HepG2 (cell line): Measurements from ENCODE around the gene COQ5. TPM values are rescaled to one million over a fixed set of nuclear protein-coding genes. Genes with fewer than 3 reads are reported as not detected.

Source experiments
- ASH2L ChIP-seq: fragments of 300-600, 200-600 bp; sonication (generic); IDR thresholded peaks from 2 replicates; pipeline ENCODE4 v1.7.0; 2017; ENCODE audit warnings: low read depth, mild to moderate bottlenecking, moderate library complexity, mixed read lengths, low read length; ENCODE audit not compliant: insufficient read length
- FOXM1 ChIP-seq: sonication (generic); formaldehyde crosslinking; IDR thresholded peaks from 2 replicates; pipeline ENCODE4 v1.5.0; 2020; ENCODE audit warnings: missing genetic modification reagents
- HIVEP1 ChIP-seq: sonication (generic); formaldehyde crosslinking; IDR thresholded peaks from 2 replicates; pipeline ENCODE4 v1.4.0; 2020; ENCODE audit warnings: mild to moderate bottlenecking, missing genetic modification reagents
- HNRNPLL ChIP-seq: fragments of 200-400 bp; formaldehyde crosslinking; IDR thresholded peaks from 2 replicates; pipeline ENCODE4 v1.6.1; 2017; ENCODE audit warnings: mild to moderate bottlenecking, low read depth, low read length; ENCODE audit not compliant: poor library complexity, severe bottlenecking
- MBD4 ChIP-seq: IDR thresholded peaks from 2 replicates; pipeline ENCODE4 v1.6.1; 2012; ENCODE audit warnings: low read length, inconsistent platforms, borderline replicate concordance
- PHF5A ChIP-seq: IDR thresholded peaks from one replicate; pipeline ENCODE4 v1.6.1; 2018; ENCODE audit warnings: low read depth, missing genetic modification reagents; ENCODE audit not compliant: unreplicated experiment
- POLR2AphosphoS5 ChIP-seq: IDR thresholded peaks from 2 replicates; pipeline ENCODE4 v1.6.1; 2012; ENCODE audit warnings: low read depth, low read length
- RFX5 ChIP-seq: IDR thresholded peaks from 2 replicates; pipeline ENCODE4 v1.6.1; 2011; ENCODE audit warnings: low read depth, low read length, improper control_type of control experiment
- TCF7L2 ChIP-seq: IDR thresholded peaks from 2 replicates; pipeline ENCODE4 v1.6.1; 2011; ENCODE audit warnings: mild to moderate bottlenecking, low read depth, low read length, moderate library complexity
- ZBTB8A ChIP-seq: sonication (generic); formaldehyde crosslinking; IDR thresholded peaks from 2 replicates; pipeline ENCODE4 v1.4.0; 2020; ENCODE audit warnings: mild to moderate bottlenecking, low read depth, missing genetic modification reagents, borderline replicate concordance
- ZFP36 ChIP-seq: fragments of 150-350 bp; IDR thresholded peaks from 2 replicates; pipeline ENCODE4 v1.6.1; 2018; ENCODE audit warnings: borderline replicate concordance, low read length, low read depth; ENCODE audit not compliant: partially characterized antibody
- ZNF12 ChIP-seq: sonication (generic); formaldehyde crosslinking; IDR thresholded peaks from 2 replicates; pipeline ENCODE4 v1.5.0; 2020; ENCODE audit warnings: missing genetic modification reagents
- ZNF136 ChIP-seq: sonication (generic); formaldehyde crosslinking; IDR thresholded peaks from 2 replicates; pipeline ENCODE4 v1.8.1; 2022; ENCODE audit warnings: low read depth, mild to moderate bottlenecking, moderate library complexity, missing genetic modification reagents
- ZNF260 ChIP-seq: sonication (generic); formaldehyde crosslinking; IDR thresholded peaks from 2 replicates; pipeline ENCODE4 v1.4.0; 2020; ENCODE audit warnings: missing genetic modification reagents, low read depth, mild to moderate bottlenecking, borderline replicate concordance
- ZNF33A ChIP-seq: sonication (generic); formaldehyde crosslinking; IDR thresholded peaks from 2 replicates; pipeline ENCODE4 v1.5.1; 2020; ENCODE audit warnings: missing genetic modification reagents, mild to moderate bottlenecking, moderate library complexity, borderline replicate concordance
- ZNF44 ChIP-seq: sonication (generic); formaldehyde crosslinking; IDR thresholded peaks from 2 replicates; pipeline ENCODE4 v1.5.1; 2020; ENCODE audit warnings: mild to moderate bottlenecking, missing genetic modification reagents
- ZNF460 ChIP-seq: sonication (generic); formaldehyde crosslinking; IDR thresholded peaks from 2 replicates; pipeline ENCODE4 v1.5.1; 2020; ENCODE audit warnings: missing genetic modification reagents, mild to moderate bottlenecking, borderline replicate concordance
- ZNF543 ChIP-seq: sonication (generic); formaldehyde crosslinking; IDR thresholded peaks from 2 replicates; pipeline ENCODE4 v1.4.0; 2020; ENCODE audit warnings: mild to moderate bottlenecking, missing genetic modification reagents
- ZNF546 ChIP-seq: sonication (generic); formaldehyde crosslinking; conservative IDR thresholded peaks from 2 replicates; pipeline ENCODE4 v1.8.1; 2023; ENCODE audit warnings: mild to moderate bottlenecking, missing genetic modification reagents
- ZNF605 ChIP-seq: sonication (generic); formaldehyde crosslinking; IDR thresholded peaks from 2 replicates; pipeline ENCODE4 v1.8.0; 2022; ENCODE audit warnings: mild to moderate bottlenecking, missing genetic modification reagents
- ZNF703 ChIP-seq: sonication (generic); formaldehyde crosslinking; IDR thresholded peaks from 2 replicates; pipeline ENCODE4 v1.5.1; 2020; ENCODE audit warnings: missing genetic modification reagents, mild to moderate bottlenecking, moderate library complexity, borderline replicate concordance
- ZSCAN9 ChIP-seq: IDR thresholded peaks from 2 replicates; pipeline ENCODE4 v1.6.1; 2016; ENCODE audit warnings: borderline replicate concordance
- polyA plus RNA-seq, 8 experiments: library from polyadenylated mRNA; depleted of rRNA in 3 of 8; stranded (reverse) in 7 of 8; unstranded in 1 of 8; fragments of >200 nt; fragmentation: Illumina TruSeq in 4 of 8; extraction: Trizol in 4 of 8; gene quantifications; 2 replicates each; pipeline versions ENCODE4 v1.2.1 to v1.2.3, GENCODE V29; 2011 to 2016; ENCODE audit warnings: low read depth in 4 of 8, missing spikeins in 1 of 8, mixed read lengths in 1 of 8; ENCODE audit not compliant: insufficient read depth in 1 of 8
- total RNA-seq, 5 experiments: library from RNA; depleted of rRNA; stranded (reverse); fragments of >200 nt; fragmentation: Illumina TruSeq; extraction: Trizol; gene quantifications; 2 replicates each; pipeline ENCODE4 v1.2.3, GENCODE V29; 2016; ENCODE audit warnings: low read depth in 1 of 5
- TF ChIP-seq, protein P1 (sequence below): sonication (generic); formaldehyde crosslinking; IDR thresholded peaks from 2 replicates; pipeline ENCODE4 v1.4.0; 2020; ENCODE audit warnings: mild to moderate bottlenecking, low read depth, missing genetic modification reagents
- TF ChIP-seq, protein P2 (sequence below): sonication (generic); formaldehyde crosslinking; IDR thresholded peaks from 2 replicates; pipeline ENCODE4 v1.4.0; 2020; ENCODE audit warnings: missing genetic modification reagents

COQ5 gene
- total and polyA plus RNA-seq, 2 of the 13 experiments (the other 11 are each of a cell fraction or from before 2014, with no cell fraction given): 36.4 to 41.5 TPM

DNA sequence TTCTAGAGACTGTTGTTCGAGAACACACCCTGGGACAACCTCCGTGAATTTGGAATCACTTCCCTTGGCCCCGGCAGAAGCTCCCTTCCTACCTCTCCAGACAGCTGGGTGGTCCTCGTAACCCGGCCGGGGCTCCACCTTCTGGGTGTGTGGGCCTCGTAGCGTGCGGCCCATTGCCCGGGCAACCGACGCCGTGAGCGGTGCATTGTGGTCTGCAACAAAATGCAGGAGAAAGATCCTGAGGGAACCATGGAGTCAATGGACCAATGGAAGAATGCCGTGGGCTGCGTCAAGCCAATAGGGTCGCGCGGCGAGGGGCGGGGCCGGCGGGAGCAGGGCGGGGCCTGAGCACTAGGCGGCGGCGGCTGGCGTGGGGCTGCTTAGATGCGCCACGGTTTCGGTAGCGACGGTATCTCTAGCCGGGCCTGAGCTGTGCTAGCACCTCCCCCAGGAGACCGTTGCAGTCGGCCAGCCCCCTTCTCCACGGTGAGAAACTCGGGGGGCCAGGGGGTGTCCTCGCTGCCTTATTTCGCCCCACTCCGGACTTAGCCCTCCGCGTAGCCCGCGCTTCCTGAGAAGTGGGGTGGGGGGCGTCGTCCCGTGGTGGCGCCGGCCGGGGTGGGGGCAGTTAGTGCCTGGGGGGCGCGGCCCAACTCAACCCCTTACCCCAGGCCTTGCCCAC lies 33.1 kb downstream of the COQ5 start, which contains the start of gene DYNLL1 (continued):
- TF ChIP-seq PHF5A (CRISPR knock-in tag) (no peak), TCF7L2 (no peak), ZNF546 (no peak), ZNF260 (no peak), ASH2L (peak; percentile 37), POLR2AphosphoS5 (peak; percentile 95), RFX5 (no peak), ZNF543 (CRISPR knock-in tag) (no peak), ZNF605 (CRISPR knock-in tag) (no peak), HIVEP1 (CRISPR knock-in tag) (peak; percentile 57; the same call in 1 of the 2 replicates), ZSCAN9 (CRISPR knock-in tag) (no peak), ZFP36 (no peak), ZBTB8A (CRISPR knock-in tag) (no peak), ZNF12 (CRISPR knock-in tag) (no peak), FOXM1 (CRISPR knock-in tag) (no peak), ZNF44 (no peak), ZNF703 (CRISPR knock-in tag) (no peak), ZNF460 (CRISPR knock-in tag) (no peak), ZNF136 (CRISPR knock-in tag) (no peak), ZNF33A (CRISPR knock-in tag) (no peak), HNRNPLL (peak; percentile 55), MBD4 (no peak)
- TF ChIP-seq, protein P1, sequence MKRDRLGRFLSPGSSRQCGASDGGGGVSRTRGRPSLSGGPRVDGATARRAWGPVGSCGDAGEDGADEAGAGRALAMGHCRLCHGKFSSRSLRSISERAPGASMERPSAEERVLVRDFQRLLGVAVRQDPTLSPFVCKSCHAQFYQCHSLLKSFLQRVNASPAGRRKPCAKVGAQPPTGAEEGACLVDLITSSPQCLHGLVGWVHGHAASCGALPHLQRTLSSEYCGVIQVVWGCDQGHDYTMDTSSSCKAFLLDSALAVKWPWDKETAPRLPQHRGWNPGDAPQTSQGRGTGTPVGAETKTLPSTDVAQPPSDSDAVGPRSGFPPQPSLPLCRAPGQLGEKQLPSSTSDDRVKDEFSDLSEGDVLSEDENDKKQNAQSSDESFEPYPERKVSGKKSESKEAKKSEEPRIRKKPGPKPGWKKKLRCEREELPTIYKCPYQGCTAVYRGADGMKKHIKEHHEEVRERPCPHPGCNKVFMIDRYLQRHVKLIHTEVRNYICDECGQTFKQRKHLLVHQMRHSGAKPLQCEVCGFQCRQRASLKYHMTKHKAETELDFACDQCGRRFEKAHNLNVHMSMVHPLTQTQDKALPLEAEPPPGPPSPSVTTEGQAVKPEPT (CRISPR knock-in tag): 0 out of 2 replicates have a peak, but pooled peaks have one; percentile 30
- TF ChIP-seq, protein P2, sequence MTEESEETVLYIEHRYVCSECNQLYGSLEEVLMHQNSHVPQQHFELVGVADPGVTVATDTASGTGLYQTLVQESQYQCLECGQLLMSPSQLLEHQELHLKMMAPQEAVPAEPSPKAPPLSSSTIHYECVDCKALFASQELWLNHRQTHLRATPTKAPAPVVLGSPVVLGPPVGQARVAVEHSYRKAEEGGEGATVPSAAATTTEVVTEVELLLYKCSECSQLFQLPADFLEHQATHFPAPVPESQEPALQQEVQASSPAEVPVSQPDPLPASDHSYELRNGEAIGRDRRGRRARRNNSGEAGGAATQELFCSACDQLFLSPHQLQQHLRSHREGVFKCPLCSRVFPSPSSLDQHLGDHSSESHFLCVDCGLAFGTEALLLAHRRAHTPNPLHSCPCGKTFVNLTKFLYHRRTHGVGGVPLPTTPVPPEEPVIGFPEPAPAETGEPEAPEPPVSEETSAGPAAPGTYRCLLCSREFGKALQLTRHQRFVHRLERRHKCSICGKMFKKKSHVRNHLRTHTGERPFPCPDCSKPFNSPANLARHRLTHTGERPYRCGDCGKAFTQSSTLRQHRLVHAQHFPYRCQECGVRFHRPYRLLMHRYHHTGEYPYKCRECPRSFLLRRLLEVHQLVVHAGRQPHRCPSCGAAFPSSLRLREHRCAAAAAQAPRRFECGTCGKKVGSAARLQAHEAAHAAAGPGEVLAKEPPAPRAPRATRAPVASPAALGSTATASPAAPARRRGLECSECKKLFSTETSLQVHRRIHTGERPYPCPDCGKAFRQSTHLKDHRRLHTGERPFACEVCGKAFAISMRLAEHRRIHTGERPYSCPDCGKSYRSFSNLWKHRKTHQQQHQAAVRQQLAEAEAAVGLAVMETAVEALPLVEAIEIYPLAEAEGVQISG (CRISPR knock-in tag): no peak; the same call in 1 of the 2 replicates
